Osteoblast (primary cell): ENCODE results near the gene GUCA1C. TPM values are rescaled to one million over a fixed set of nuclear protein-coding genes. Genes with fewer than 3 reads are reported as not detected.

Source experiments
- DNase-seq: peaks from one replicate; pipeline ENCODE4 v3.0.0; 2011; ENCODE audit warnings: low spot score, mixed read lengths; ENCODE audit not compliant: insufficient read length; ENCODE audit errors: missing footprints
- H2AFZ ChIP-seq: 2 replicates; pipeline ENCODE4 v1.6.0; 2011; ENCODE audit warnings: mild to moderate bottlenecking, low read length
- H3K27ac ChIP-seq: 2 replicates; pipeline ENCODE4 v1.5.1; 2011; ENCODE audit warnings: mild to moderate bottlenecking, low read depth, low read length, moderate library complexity
- H3K27me3 ChIP-seq: 2 replicates; pipeline ENCODE4 v1.6.0; 2012; ENCODE audit warnings: mild to moderate bottlenecking, control low read depth, inconsistent platforms, low read length, moderate library complexity; ENCODE audit not compliant: insufficient read depth
- H3K36me3 ChIP-seq: 2 replicates; pipeline ENCODE4 v1.5.1; 2011; ENCODE audit warnings: mild to moderate bottlenecking, low read length, control low read depth, moderate library complexity; ENCODE audit not compliant: insufficient read depth
- H3K4me1 ChIP-seq: 2 replicates; pipeline ENCODE4 v1.5.1; 2011; ENCODE audit warnings: mild to moderate bottlenecking, low read length, control low read depth, moderate library complexity; ENCODE audit not compliant: insufficient read depth
- H3K4me2 ChIP-seq: 2 replicates; pipeline ENCODE4 v1.6.0; 2011; ENCODE audit warnings: mild to moderate bottlenecking, low read length; ENCODE audit not compliant: insufficient read depth
- H3K4me3 ChIP-seq: fragments of 200-600 bp; sonication (generic); 3 replicates; pipeline ENCODE4 v1.5.1; 2012; ENCODE audit warnings: mild to moderate bottlenecking, low read length, inconsistent platforms; ENCODE audit not compliant: insufficient read depth
- H3K79me2 ChIP-seq: 2 replicates; pipeline ENCODE4 v1.6.0; 2012; ENCODE audit warnings: mild to moderate bottlenecking, low read length, control low read depth, inconsistent platforms; ENCODE audit not compliant: insufficient read depth
- H3K9me3 ChIP-seq: 2 replicates; pipeline ENCODE4 v1.5.1; 2011; ENCODE audit warnings: low read depth, low read length, control low read depth
- H4K20me1 ChIP-seq: 2 replicates; pipeline ENCODE4 v1.6.0; 2012; ENCODE audit warnings: mild to moderate bottlenecking, low read length, control low read depth; ENCODE audit not compliant: insufficient read depth
- CTCF ChIP-seq: IDR thresholded peaks from 2 replicates; pipeline ENCODE4 v1.5.1; 2011; ENCODE audit warnings: mild to moderate bottlenecking, low read depth, low read length, moderate library complexity; ENCODE audit errors: extremely low read depth
- total RNA-seq: library from RNA; depleted of rRNA; stranded (reverse); fragments of >200 nt; gene quantifications from 2 replicates; pipeline ENCODE4 v1.2.3, GENCODE V29; 2012

GUCA1C gene
- total RNA-seq, 1 donor: not detected

GRCh38 chr3:108966773-108967172 is 13.1 kb upstream of the GUCA1C start:
- no peaks in the 10 kb centered on the region for H3K79me2 ChIP-seq
- H3K9me3 ChIP-seq: no peaks in the 10 kb centered on the region

GRCh38 chr3:108959017-108959416 is 5.3 kb upstream of the GUCA1C start:
- Histone ChIP-seq H3K4me1 (no peaks in the 10 kb centered on the region), H2AFZ (no peak overlapping the region), H3K4me3 (no peak overlapping the region), H3K36me3 (no peaks in the 10 kb centered on the region), H3K4me2 (no peak overlapping the region), H3K27ac (no peak overlapping the region), H3K9me3 (no peaks in the 10 kb centered on the region), H3K79me2 (no peaks in the 10 kb centered on the region), H4K20me1 (no peaks in the 10 kb centered on the region), H3K27me3 (no peaks in the 10 kb centered on the region)
- no peak for TF ChIP-seq CTCF
- DNase-seq: no peak

More at GRCh38 chr3:108966773-108967172, 13.1 kb upstream of the GUCA1C start:
- no peak overlapping the region for H3K27ac ChIP-seq
- H3K27me3 ChIP-seq: no peaks in the 10 kb centered on the region
- DNase-seq: no peak
- no peak overlapping the region for H2AFZ ChIP-seq
- no peak overlapping the region for H3K4me3 ChIP-seq
- H3K36me3 ChIP-seq: no peaks in the 10 kb centered on the region
- H4K20me1 ChIP-seq: no peaks in the 10 kb centered on the region
- no peak for TF ChIP-seq CTCF
- no peaks in the 10 kb centered on the region for H3K4me1 ChIP-seq
- no peak overlapping the region for H3K4me2 ChIP-seq

GRCh38 chr3:108953210-108953609 is 469 bp downstream of the GUCA1C start:
- no peaks in the 10 kb centered on the region for H3K4me1 ChIP-seq
- no peak overlapping the region for H3K4me3 ChIP-seq
- H3K27ac ChIP-seq: no peak overlapping the region
- no peak overlapping the region for H3K4me2 ChIP-seq
- no peaks in the 10 kb centered on the region for H3K9me3 ChIP-seq
- DNase-seq: no peak
- no peak overlapping the region for H2AFZ ChIP-seq
- no peaks in the 10 kb centered on the region for H3K79me2 ChIP-seq
- no peaks in the 10 kb centered on the region for H4K20me1 ChIP-seq
- H3K36me3 ChIP-seq: no peaks in the 10 kb centered on the region
- H3K27me3 ChIP-seq: no peaks in the 10 kb centered on the region
- no peak for TF ChIP-seq CTCF

GRCh38 chr3:108951820-108952501 is 1.7 kb downstream of the GUCA1C start:
- H4K20me1 ChIP-seq: no peaks in the 10 kb centered on the region
- no peaks in the 10 kb centered on the region for H3K4me1 ChIP-seq
- H3K4me3 ChIP-seq: no peak overlapping the region
- no peaks in the 10 kb centered on the region for H3K79me2 ChIP-seq
- TF ChIP-seq CTCF: no peak
- no peak overlapping the region for H3K4me2 ChIP-seq
- no peaks in the 10 kb centered on the region for H3K9me3 ChIP-seq
- no peaks in the 10 kb centered on the region for H3K27me3 ChIP-seq
- no peaks in the 10 kb centered on the region for H3K36me3 ChIP-seq
- no peak overlapping the region for H2AFZ ChIP-seq
- no peak for DNase-seq
- H3K27ac ChIP-seq: no peak overlapping the region
